Islet precursor cell (in vitro differentiated cells): ENCODE results near the gene ANKRD33B.
A peak's percentile ranks its signal among the peaks of the same experiment; 100 is the strongest.
"Not testable (repeated sequence)": the region's sequence is repeated elsewhere in the genome, so short reads cannot be mapped to it uniquely, and the experiment has no call there.

Source experiments
- DNase-seq: peaks from one replicate; pipeline ENCODE4 v3.0.0-alpha.2; 2018

The ANKRD33B gene

DNA sequence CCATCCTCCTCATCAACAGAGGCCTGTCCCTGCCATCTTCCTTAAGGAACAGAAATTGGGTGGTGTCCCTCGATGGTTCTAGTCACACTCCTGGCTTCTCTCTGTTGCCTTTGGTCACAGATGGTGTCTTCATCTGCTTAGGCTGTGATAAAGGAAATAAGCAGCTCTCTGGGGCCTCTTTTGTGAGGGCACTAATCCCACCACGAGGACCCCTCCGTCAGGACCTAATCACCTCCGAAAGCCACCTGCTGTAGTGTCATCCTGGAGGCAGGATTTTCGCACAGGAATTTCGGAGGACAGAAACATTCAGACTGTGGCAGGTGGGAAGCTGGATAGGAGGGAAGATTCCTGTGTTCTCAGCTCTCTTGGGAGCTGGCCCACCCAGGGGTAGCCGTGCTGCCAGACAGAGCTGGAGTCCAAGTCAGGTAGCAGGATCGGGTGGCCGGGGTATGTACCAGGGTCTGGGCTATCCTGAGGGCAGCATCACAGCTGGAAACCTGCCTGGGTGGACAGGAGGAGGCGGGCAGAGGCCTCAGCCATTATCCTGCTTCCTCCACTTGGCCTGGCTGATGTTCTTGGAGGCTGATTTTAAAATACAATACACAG lies 59.5 kb downstream of the ANKRD33B start:
- DNase-seq: peak; percentile 40

DNA sequence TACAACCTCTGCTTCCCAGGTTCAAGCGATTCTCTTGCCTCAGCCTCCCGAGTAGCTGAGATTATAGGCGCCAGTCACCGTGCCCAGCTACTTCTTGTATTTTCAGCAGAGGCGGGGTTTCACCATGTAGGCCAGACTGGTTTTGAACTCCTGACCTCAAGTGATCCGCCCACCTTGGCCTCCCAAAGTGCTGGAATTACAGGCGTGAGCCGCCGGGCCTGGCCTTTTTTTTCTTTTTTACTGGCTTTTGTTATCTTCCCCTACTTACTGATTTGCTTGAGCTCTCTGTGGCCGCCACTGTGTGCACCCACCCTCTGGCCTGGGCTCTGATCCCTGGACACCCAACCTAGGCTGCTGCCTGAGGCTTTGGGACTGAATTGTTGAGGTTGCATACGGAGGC lies 60.3 kb downstream of the ANKRD33B start:
- DNase-seq: peak; percentile 45

DNA sequence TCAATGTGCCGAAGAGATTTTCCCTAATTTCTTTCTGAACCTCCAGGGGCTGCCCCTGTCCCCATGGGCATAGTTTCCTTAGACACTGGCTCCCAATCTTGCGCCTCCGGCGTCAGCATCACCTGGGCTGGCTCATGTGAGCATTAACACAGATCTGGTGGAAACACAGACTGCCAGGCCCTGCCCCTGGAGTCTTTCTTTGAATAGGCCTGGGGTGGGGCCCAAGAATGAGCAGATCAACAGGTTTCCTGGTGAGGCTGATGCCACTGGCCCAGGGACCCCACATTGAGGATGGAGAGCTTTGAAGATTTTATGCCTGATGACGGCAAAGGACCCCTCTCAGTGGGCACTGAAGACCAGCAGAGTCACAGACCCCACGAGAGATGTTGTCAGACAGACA lies 60.8 kb downstream of the ANKRD33B start:
- peak; percentile 43 for DNase-seq

DNA sequence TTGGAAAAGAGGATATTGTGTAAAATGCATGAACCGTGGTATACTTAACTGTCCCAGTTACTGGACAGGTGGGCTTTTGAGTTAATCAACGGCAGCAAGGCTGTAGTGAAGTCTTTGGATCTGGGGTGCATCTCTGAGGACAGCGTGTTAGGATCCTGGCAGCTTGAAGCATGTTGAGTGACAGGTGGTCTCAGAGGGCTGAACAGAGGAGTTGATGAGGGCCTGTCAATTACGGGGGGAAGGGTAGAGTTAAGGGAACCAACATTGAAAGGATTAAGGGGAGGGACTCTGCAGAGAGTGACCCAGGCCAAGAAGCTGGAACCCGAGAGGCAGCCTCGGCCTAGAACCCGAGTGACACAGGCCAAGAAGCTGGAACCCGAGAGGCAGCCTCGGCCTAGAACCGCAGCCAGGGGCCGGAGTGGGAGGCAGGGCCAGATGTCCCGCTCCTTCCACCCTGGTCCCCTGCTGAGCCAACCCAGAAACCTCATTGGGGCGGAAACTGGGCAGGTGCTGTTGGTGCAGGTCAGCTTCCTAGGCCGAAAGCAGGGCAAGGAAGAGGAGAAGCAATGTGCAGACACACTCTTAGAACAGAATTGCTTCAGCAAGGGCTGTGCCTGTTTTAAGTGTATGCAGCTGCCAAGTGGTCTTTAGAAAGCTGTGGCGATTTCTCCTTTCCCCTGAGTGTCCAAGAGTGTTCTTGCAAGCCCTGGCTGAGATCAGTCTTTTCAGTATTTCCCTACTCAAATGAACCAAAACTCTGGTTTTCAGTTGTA lies 62.0 kb downstream of the ANKRD33B start:
- peak; percentile 45 for DNase-seq

DNA sequence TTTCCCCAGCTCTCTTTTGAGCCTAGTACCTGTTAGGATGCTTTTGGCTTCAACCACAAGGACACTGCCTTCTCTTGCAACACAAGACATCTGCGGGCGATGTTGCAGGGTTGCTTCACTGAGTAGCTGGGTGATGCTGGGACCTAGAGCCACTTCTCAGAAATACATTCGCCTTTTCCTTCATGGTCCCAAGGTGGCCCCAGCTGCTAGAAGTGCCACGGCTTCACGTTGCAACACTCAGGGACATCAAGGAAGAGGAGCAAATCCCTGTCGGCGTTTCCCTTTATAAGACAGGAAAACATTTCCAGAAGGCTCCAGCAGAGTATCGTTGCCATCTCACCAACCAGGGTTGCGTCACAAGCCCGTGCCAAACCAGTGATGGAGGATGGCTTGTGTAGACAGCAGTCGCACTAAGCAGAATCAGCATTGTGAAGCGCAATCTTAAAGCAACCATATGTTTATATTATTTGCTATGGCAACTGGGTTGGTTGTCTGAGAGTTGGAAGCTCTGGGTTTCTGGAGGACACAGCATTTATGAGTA lies 62.7 kb downstream of the ANKRD33B start:
- no peak for DNase-seq

DNA sequence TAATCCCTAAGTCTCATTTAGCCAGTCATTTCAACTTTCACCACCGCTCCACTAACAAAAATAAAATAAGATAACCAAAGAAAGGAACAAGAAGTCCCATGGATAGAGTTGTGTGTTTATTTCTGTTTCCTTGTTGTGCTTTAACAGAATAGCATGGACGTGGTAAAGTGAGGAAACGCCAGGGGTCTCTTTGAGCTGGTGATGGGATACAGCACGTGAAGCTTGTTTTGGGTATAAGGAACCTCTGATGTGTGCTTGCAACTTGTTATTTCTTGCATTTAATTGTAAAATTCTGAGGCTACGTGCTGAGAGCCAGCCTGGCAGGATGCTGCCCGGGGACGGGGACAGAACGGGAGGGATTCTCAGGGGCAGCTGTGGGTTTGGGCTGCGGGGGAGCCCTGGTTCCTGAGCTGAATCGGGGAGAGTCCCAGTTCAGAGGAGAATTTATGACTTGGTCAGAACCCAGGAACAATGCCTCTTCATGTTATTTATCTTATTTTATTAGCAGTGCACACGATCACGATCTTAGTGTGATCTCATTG lies 63.4 kb downstream of the ANKRD33B start:
- peak; percentile 56 for DNase-seq

DNA sequence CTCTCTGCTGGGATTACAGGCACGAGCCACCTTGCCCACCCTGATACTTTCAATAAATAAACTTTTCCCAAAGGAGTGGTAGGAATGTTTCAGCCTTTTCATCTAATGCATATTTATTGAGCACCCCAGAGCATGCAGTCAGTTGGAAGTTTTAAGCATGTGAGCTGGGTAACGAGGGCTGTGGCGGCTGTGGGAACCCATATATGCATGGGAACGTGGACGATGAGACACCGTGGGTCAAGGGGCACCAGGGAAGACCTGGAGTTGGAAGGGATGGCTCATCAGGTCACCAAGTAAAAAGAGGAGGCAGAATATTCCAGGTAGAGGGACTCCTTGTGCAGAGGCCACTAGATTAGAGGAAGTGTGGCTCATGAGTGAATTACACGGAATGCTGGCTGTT lies 64.7 kb downstream of the ANKRD33B start:
- DNase-seq: no peak

DNA sequence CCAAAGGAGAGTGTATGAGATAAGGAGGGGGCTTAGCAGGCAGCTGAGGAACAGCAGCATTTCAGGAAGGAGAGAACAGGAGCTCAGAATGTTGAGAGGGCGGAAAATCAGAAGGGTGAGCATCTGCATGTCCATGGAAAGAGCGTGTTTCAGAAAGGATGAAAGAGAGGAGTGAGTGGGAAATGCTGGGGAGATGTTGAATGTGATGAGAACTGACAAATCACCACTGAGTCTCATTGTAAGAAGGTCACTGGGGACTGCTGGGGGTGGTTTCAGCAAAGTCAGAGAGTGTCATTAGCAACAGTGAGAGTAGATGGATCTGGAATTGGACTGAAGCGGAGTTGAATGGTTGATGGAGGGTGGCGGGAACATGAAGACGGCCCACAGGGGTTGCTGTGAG lies 65.8 kb downstream of the ANKRD33B start:
- DNase-seq: no peak

DNA sequence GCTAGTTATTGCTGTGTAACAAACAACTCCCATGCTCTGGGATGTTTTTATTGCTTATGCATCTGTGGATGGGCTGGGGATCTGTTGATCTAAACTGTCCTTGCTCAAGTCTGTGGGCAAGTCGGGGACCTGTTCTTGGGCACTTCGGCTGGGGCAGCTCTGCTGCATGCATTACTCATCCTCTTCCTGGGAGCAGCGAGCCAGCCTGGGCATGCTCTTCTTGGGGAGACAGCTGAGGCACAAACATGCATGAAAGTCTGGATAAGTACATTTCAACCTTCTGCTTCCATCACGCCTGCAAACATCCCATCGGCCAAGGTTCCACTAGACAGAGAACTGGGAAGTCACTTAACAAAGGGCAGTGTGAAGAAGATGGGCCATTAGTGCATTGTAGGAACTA lies 66.3 kb downstream of the ANKRD33B start:
- DNase-seq: no peak

DNA sequence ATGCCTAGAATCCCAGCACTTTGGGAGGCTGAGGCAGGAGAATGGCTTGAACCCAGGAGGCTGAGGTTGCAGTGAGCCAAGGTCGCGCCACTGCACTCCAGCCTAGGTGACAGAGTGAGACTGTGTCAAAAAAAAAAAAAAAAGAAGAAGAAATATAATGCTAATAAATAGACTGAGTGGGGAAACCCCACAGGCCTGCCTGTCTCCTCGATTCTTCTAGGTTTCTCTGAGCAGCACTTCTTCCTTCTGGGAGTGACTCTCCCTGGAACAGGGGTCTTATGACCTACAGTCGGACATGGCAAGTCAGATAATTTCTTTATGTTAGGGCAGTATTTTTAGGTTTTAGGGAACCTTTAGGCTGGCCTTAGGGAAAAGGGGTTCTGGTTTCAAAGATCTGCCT lies 66.9 kb downstream of the ANKRD33B start:
- not testable (repeated sequence) for DNase-seq

DNA sequence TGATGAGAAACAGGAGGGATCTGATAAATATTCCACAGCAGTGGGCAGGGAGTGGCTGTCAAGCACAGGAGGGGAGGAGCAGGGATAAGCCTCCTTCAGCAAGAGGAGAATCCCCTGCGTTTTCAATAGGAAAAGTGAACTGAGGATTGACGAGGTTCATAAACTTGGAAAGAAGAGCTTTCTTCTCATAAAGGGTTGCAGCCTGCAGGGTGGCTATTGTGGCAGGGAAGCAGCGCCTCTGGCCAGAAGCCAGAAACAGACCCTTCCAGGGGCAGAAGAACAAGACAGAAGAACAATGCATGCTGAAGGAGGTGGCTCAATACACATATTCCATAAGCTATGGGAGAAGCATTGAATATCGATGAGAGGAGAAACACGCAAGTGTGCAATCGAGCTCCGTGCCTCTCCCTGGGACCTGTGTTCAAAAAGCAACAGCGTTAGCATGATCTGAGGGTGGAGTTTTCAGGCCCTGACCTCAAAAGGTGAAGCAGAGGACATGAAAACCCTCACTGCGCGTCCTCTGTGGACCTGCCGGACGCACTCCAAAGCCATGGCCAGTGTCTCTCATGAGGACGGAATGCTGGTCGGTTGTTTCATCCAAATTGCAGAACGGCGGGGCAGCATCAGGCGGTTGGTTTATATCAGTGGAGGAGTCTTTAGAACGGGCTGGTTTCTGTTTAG lies 67.6 kb downstream of the ANKRD33B start:
- no peak for DNase-seq

DNA sequence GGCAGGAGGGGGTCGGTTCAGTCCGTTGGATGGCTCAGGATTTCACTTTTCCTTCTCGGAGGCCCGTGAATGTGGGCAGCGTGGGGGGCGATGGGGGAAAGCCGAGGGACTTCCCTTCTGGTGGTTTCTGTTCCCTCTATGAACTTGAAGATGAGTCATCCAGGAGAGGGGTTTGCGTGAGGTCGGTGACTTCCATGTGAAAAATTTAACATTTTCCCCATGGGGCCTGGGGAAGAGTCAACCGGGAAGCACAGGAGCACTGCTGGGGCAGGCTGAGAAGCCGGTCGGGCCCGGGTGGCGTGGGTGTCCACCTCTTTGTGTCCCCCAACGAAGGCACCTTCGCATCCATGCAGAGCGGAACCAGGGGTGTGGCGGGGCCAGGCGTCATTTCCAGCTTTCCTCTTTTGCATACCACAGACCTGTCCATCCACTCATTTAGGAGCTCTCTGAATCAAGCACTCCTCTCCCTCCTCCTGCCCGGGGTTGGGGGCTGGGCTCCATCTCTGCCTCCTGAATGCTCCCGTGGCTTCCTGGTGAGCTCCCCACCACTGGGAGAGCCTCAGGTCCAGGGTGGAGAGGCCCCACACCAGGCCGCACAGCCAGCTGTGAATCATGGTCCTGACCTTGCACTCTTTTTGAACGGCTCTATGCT lies 68.4 kb downstream of the ANKRD33B start:
- DNase-seq: no peak

DNA sequence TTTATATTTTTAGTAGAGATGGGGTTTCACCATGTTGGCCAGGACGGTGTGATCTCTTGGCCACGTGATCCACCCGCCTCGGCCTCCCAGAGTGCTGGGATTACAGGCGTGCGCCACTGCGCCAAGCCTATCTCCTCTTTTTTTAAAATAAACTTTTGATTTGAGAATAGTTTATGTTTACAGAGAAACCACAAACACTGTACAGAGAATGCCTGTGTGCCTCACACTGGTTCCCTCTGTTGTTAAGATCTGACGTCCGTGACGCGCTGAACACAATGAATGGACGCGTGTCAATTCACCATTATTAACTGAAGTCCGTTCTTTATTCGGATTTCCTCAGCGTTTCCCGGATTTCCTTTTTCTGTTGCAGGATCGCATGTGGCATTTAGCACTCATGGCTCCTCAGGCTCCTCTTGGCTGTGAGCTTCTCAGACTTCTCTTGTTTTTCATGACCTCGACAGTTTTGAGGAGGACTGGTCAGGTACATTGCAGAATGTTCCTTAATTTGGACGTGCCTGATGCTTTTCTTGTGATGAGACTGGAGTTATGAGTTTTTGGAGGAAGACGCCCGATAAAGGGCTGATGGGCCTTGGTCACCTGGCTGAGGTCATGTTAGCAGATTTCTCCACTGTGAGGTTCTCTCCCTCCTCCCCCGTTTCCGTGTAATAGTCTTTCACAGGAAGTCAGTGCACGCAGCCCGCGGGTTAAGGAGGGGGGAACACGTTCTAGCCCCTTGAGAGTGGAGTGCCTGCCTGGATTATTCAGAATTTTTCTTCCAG lies 69.6 kb downstream of the ANKRD33B start:
- no peak for DNase-seq

DNA sequence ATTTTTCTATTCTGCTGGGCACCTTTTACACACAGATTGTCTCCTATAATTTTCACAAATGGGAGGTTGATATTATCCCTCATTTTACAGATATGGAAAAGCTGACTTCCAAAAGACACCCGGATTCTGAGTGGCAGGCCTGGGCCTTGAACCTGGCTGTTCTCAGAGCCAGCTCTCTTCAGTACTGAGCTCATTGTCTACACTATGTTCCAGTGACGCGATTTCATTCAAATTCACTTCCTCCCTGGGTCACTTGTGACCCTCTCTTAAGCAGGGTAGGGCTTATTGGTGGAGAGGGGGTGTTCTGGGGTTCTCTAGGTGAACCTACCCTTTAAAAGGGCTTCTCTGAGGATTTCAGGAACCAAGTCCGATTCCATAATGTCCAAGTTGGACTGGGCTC lies 70.2 kb downstream of the ANKRD33B start:
- DNase-seq: no peak

DNA sequence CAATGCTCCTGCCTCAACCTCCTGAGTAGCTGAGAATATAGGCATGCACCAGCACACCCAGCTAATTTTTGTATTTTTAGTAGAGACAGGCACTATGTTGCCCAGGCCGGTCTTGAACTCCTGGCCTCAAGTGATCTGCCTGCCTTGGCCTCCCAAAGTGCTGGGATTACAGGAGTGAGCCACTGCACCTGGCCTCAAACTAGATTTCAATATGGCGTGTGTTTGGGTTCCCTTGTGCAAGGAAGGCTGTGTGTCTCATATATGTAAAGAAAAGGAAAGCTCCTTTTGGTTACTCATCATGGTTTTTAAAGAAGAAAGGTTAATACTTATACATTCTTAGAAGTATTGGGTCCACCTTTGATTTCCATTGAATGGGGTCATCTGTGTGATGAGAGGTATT lies 70.7 kb downstream of the ANKRD33B start:
- DNase-seq: peak; percentile 1

DNA sequence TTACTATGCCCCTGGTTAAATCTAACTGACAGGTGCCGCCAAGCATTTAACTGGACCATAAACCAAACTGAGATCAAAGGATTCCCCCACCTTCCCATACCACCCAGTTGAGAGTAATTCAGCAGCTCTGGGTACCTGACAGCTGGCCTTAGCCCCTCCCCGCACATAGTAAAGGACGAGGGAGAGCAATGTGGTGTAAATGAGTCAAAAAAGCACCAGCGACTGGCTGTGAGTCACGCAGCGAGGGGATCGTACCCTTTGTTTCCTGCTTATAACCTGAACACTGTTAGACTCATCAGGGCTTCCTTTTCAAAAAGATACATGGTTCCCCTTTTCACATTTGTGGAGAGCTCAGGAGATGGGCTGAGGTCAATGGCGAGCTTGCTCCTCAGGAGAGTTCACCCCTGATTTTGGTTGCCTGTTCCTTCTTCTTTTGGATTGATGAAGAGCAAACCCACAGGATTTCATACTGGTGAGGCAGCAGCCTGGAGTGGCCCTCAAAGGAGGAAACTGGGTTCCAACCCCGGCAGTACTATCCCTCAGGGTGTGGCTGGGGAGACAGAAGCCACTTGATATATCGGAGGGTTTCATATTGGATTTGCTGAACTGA lies 71.5 kb downstream of the ANKRD33B start:
- DNase-seq: peak; percentile 81

DNA sequence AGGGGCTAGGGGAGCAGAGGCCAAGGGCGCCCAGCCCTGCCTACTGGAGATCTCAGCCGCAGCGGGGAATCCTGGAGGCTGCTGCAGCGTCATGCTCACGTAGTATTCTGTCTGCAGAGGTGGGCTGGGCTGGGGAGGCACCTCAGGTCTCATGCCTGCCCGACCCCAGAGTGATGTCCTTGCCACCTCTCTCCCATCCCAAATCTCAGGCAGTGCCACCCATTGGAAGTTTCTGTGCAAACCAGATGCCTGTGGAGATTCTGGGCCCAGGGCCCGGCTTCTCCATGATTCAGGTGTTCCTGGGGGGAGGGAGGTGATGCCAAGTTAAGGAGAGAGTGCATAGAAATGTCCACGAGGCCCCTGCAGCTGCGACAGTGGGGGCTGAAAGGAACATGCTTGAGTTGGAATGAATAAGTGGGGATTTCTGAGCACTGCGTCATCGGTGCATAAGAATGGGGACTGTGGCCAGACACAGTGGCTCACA lies 72.0 kb downstream of the ANKRD33B start:
- peak; percentile 42 for DNase-seq

DNA sequence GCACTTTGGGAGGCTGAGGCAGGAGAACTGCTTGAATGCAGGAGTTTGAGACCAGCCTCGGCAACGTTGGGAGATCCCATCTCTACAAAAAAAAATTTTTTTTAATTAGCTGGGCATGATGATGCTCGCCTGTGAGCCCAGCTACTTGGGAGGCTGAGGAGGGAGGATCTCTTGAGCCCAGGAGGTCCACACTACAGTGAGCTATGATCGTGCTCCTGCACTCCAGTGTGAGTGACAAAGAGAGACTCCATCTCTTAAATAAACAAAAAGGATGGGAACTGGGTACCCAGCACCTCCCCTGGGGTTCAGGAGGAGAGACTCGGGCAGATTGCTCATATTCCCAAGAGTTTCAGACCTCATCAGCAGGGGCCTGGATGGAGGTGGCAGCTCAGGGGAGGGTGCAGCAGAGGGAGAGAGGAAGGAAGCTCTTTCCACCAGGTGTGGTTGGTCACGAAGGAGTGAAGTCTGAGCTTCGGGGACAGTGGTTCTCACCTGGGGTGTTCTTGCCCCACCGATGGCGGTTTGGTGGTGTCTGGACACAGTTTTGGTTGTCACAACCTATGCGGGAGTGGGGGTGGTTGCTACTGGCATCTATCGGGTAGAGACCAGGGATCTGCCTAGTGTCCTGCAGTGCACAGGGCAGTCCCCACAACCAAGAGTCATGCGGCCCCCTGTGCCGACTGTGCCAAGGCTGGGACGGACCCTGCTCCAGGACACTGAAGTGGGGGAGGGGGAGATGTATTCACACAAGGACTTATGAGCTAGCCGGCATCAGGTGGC lies 72.7 kb downstream of the ANKRD33B start:
- DNase-seq: no peak

DNA sequence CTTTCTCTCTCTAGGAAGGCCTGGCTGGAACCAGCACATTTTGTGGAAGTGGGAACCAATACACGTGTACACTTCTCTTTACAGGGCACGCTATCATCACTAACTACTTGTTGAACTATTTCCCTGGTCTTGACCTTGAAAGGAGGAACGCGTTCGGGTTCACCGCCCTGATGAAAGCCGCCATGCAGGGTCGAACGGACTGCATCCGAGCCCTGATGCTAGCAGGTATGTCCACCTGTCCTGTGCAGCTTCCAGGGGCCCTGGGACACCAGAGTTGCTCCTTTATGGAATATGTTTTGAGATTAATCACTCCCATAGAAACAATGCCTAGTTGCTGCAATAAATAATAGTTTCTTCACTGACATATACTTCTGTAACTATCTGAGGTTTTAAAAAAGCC lies 74.1 kb downstream of the ANKRD33B start:
- DNase-seq: no peak

DNA sequence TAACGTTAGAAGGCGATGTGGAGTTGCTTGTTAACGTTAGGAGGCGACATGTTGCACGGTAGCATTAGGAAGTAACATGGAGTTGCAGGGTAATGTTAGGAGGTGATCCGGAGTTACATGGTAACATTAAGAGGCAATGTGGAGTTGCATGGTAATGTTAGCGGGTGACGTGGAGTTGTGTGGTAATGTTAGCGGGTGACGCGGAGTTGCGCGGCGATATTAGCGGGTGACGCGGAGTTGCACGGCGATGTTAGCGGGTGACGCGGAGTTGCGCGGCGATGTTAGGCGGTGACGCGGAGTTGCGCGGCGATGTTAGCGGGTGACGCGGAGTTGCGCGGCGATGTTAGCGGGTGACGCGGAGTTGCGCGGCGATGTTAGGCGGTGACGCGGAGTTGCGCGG lies 74.9 kb downstream of the ANKRD33B start:
- DNase-seq: not testable (repeated sequence)
